ENCODE data around the gene C6orf58. TPM values are rescaled to one million over a fixed set of nuclear protein-coding genes. Genes with fewer than 3 reads are reported as not detected.

Gene C6orf58
- not detected in 2 replicates for total RNA-seq

GRCh38 chr6:127576874-127577273, at the start of gene C6orf58:
TSS of gene C6orf58 (plus strand) at chr6:127577174. CDS start at chr6:127577186, 12 bp downstream.

Other genes starting within 250 kb of the C6orf58 start
- 50.9 and 90.2 TPM in 2 replicates for gene ECHDC1, start 233.6 kb upstream of the C6orf58 start, total RNA-seq
- gene KIAA0408, start 117.8 kb upstream of the C6orf58 start, total RNA-seq: 1.4 and 1.5 TPM in 2 replicates